ENCODE results near the gene MMAB.

- no peak for TF ChIP-seq POLR2A (IDR thresholded peaks at IDR 0.05)
- no peak for TF ChIP-seq CTCF (IDR thresholded peaks at IDR 0.05)
- TF ChIP-seq EP300 (IDR thresholded peaks at IDR 0.05; ENCODE audit: low read depth): no peak
- TF ChIP-seq POLR2AphosphoS5 (IDR thresholded peaks at IDR 0.05): no peak
Observed at GRCh38 chr12:109547286-109547685, 26.0 kb downstream of the MMAB start.

All from transverse colon (tissue), 4 donors.